GM23248 (cell line): ENCODE results near the gene ANAPC1. TPM values are rescaled to one million over a fixed set of nuclear protein-coding genes. Genes with fewer than 3 reads are reported as not detected.

ENCODE experiments used
- DNase-seq: peaks from one replicate; pipeline ENCODE4 v3.0.0-alpha.2; 2015
- H2AFZ ChIP-seq: fragments of 200-600 bp; sonication (generic); 2 replicates; pipeline ENCODE4 v1.6.1; 2016; ENCODE audit warnings: antibody characterized with exemption
- H3F3A ChIP-seq: fragments of 200-600 bp; sonication (generic); 2 replicates; pipeline ENCODE4 v1.6.1; 2016; ENCODE audit warnings: mild to moderate bottlenecking, antibody characterized with exemption, mixed run types; ENCODE audit not compliant: insufficient read depth
- H3K27ac ChIP-seq: fragments of 200-600 bp; sonication (generic); 2 replicates; pipeline ENCODE4 v1.5.1; 2016; ENCODE audit warnings: mild to moderate bottlenecking
- H3K27me3 ChIP-seq: fragments of 200-600 bp; sonication (generic); replicated peaks from 2 replicates; pipeline ENCODE4 v1.6.1; 2016; ENCODE audit warnings: mild to moderate bottlenecking; ENCODE audit not compliant: insufficient read depth
- H3K36me3 ChIP-seq: fragments of 200-600 bp; sonication (generic); 2 replicates; pipeline ENCODE4 v1.6.1; 2016; ENCODE audit warnings: low read depth, mild to moderate bottlenecking
- H3K4me1 ChIP-seq: fragments of 200-600 bp; sonication (generic); 2 replicates; pipeline ENCODE4 v1.6.1; 2016; ENCODE audit warnings: mild to moderate bottlenecking; ENCODE audit not compliant: insufficient read depth
- H3K4me2 ChIP-seq: fragments of 200-600 bp; sonication (generic); one replicate; pipeline ENCODE4 v1.6.1; 2016; ENCODE audit warnings: mild to moderate bottlenecking; ENCODE audit not compliant: unreplicated experiment
- H3K4me3 ChIP-seq: fragments of 200-600 bp; sonication (generic); 2 replicates; pipeline ENCODE4 v1.5.1; 2016; ENCODE audit warnings: mild to moderate bottlenecking
- H3K79me2 ChIP-seq: fragments of 200-600 bp; sonication (generic); 2 replicates; pipeline ENCODE4 v1.6.1; 2016; ENCODE audit warnings: mild to moderate bottlenecking; ENCODE audit not compliant: insufficient read depth
- H3K9ac ChIP-seq: fragments of 200-600 bp; sonication (generic); 2 replicates; pipeline ENCODE4 v1.6.1; 2016; ENCODE audit warnings: mild to moderate bottlenecking
- H3K9me2 ChIP-seq: fragments of 200-600 bp; sonication (generic); 2 replicates; pipeline ENCODE4 v1.6.1; 2016; ENCODE audit warnings: mixed run types, mild to moderate bottlenecking, moderate library complexity; ENCODE audit not compliant: insufficient read depth
- H3K9me3 ChIP-seq: fragments of 200-600 bp; sonication (generic); one replicate; pipeline ENCODE4 v1.6.1; 2017; ENCODE audit warnings: low read depth
- H4K20me1 ChIP-seq: fragments of 200-600 bp; sonication (generic); 2 replicates; pipeline ENCODE4 v1.6.0; 2016; ENCODE audit not compliant: insufficient read depth
- EZH2 ChIP-seq: fragments of 200-600 bp; sonication (generic); IDR thresholded peaks from 2 replicates; pipeline ENCODE4 v1.6.1; 2018; ENCODE audit warnings: antibody characterized with exemption, mild to moderate bottlenecking; ENCODE audit not compliant: insufficient read depth, poor library complexity, severe bottlenecking
- EZH2phosphoT487 ChIP-seq: fragments of 200-600 bp; sonication (generic); IDR thresholded peaks from 2 replicates; pipeline ENCODE4 v1.6.1; 2018; ENCODE audit warnings: antibody characterized with exemption, moderate library complexity, mild to moderate bottlenecking, low read depth; ENCODE audit not compliant: insufficient read depth
- WGBS, 2 experiments: methylation state at CpG; one replicate each; pipeline ENCODE4 v1.1.6; 2015 to 2017; ENCODE audit warnings: low lambda C conversion rate in 2 of 2, low coverage in 1 of 2; ENCODE audit errors: missing lambda C conversion rate in 2 of 2; 5-methylcytosine and 5-hydroxymethylcytosine counted together
- in situ Hi-C: fragments of 300-500 bp; cut with MboI; formaldehyde crosslinking; loops from 2 replicates; pipeline ENCODE4 v1.15.0; 2020
- polyA plus RNA-seq: library from polyadenylated mRNA; unstranded; fragments of >200 nt; fragmentation: Nextera tagmentation; extraction: Ambion mirVana; gene quantifications from 2 replicates; pipeline ENCODE4 v1.2.1, GENCODE V29; 2016
- total RNA-seq: library from RNA; depleted of rRNA; stranded (reverse); fragments of >200 nt; shearing (Covaris generic); gene quantifications from 2 replicates; pipeline ENCODE4 v1.2.3, GENCODE V29; 2014; rRNA removed

ANAPC1 gene, protein sequence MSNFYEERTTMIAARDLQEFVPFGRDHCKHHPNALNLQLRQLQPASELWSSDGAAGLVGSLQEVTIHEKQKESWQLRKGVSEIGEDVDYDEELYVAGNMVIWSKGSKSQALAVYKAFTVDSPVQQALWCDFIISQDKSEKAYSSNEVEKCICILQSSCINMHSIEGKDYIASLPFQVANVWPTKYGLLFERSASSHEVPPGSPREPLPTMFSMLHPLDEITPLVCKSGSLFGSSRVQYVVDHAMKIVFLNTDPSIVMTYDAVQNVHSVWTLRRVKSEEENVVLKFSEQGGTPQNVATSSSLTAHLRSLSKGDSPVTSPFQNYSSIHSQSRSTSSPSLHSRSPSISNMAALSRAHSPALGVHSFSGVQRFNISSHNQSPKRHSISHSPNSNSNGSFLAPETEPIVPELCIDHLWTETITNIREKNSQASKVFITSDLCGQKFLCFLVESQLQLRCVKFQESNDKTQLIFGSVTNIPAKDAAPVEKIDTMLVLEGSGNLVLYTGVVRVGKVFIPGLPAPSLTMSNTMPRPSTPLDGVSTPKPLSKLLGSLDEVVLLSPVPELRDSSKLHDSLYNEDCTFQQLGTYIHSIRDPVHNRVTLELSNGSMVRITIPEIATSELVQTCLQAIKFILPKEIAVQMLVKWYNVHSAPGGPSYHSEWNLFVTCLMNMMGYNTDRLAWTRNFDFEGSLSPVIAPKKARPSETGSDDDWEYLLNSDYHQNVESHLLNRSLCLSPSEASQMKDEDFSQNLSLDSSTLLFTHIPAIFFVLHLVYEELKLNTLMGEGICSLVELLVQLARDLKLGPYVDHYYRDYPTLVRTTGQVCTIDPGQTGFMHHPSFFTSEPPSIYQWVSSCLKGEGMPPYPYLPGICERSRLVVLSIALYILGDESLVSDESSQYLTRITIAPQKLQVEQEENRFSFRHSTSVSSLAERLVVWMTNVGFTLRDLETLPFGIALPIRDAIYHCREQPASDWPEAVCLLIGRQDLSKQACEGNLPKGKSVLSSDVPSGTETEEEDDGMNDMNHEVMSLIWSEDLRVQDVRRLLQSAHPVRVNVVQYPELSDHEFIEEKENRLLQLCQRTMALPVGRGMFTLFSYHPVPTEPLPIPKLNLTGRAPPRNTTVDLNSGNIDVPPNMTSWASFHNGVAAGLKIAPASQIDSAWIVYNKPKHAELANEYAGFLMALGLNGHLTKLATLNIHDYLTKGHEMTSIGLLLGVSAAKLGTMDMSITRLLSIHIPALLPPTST (N-terminal part only)
- total RNA-seq = 26.5 and 35.7 TPM in 2 replicates
- 11.3 and 13.5 TPM in 2 replicates for polyA plus RNA-seq

- H3F3A ChIP-seq = no peaks in the 10 kb centered on the region
- H4K20me1 ChIP-seq = no peaks in the 10 kb centered on the region
- 0 to 2% methylated on average over 55 to 72 of the region's 73 CpGs for WGBS, 2 experiments
- 0 out of 2 replicates have a peak, but pooled peaks cover 7% of the 10 kb centered on the region for H3K4me1 ChIP-seq
- H3K27me3 ChIP-seq = no peaks in the 10 kb centered on the region
- in situ Hi-C loops = loop anchor here (25.0 kb wide), 1 partner anchor 553 kb away; the partner anchor contains the start of gene RGPD8
- peak within 1 kb of the TSS; percentile 100 for H2AFZ ChIP-seq
- H3K9me2 ChIP-seq = no peaks in the 10 kb centered on the region
- no peaks in the 10 kb centered on the region for H3K36me3 ChIP-seq
- peaks cover 22% of the 10 kb centered on the region for H3K79me2 ChIP-seq
- peak within 1 kb of the TSS; percentile 97 for H3K4me3 ChIP-seq
- H3K9me3 ChIP-seq = no peaks in the 10 kb centered on the region
- peak within 1 kb of the TSS; percentile 90 for H3K4me2 ChIP-seq
- TF ChIP-seq EZH2 (no peak), EZH2phosphoT487 (no peak)
- peak within 1 kb of the TSS; percentile 90 for H3K9ac ChIP-seq
- peak within 1 kb of the TSS; percentile 49 for H3K27ac ChIP-seq
- peak; percentile 97 for DNase-seq
Observed at GRCh38 chr2:111883661-111884591, at the start of gene ANAPC1. ANAPC1 (minus strand) TSS chr2:111884193; CDS start chr2:111880825, 3,368 bp downstream.

DNA sequence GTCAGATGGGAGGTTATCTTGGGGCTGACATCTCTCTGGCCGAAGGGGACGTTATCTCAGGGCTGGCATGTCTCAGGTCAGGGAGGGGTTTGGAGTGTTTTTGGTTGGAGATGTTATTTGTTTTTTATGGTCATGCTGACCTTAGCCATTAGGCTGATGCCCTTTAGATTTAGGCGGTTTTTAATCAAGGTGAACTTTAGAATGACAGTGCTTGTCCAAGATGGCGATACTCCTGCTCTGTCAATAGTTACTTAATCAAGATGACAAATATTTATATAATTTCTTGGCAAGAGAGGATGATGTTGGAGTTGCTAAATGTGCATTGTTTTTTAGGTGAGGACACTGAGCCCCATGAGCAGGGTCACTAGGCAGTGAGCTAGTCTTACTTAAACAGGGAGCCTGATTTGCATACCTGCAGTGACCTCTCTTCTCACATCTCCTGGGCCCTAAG, 48.9 kb upstream of the ANAPC1 start:
- H3K4me2 ChIP-seq = no peak overlapping the region
- TF ChIP-seq EZH2phosphoT487 (no peak), EZH2 (no peak)
- H3K4me1 ChIP-seq = peaks cover 6% of the 10 kb centered on the region; the same call in 1 of the 2 replicates
- H3K4me3 ChIP-seq = no peak overlapping the region
- in situ Hi-C loops = no loop called here
- H3K27ac ChIP-seq = no peak overlapping the region
- H4K20me1 ChIP-seq = no peaks in the 10 kb centered on the region
- H3K9ac ChIP-seq = no peak overlapping the region
- H3K79me2 ChIP-seq = no peaks in the 10 kb centered on the region
- H2AFZ ChIP-seq = no peak overlapping the region
- 76 to 90% methylated on average over 4 of the region's 4 CpGs for WGBS, 2 experiments
- peaks cover 14% of the 10 kb centered on the region for H3K27me3 ChIP-seq
- no peaks in the 10 kb centered on the region for H3K9me2 ChIP-seq
- DNase-seq = no peak
- H3K9me3 ChIP-seq = no peaks in the 10 kb centered on the region
- no peaks in the 10 kb centered on the region for H3K36me3 ChIP-seq
- no peaks in the 10 kb centered on the region for H3F3A ChIP-seq

DNA sequence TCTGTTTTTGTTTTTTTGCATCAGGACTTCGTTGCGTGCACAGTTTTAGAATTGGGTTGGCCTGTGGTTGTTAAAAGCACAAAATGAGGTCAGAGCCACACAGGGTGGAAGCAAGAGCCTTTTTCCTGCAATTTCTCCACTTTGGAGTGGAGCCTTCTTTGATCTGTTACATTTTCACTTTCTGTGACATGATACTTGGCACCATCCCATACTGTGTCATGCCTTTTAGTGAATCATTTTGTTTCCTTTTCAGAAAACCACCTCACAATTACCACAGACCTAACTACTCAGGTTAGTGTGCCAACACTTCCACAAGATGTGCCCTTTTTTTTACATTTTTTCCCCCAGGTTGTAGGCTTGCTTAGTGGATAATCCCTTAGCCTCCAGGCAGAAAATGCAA, 46.9 kb upstream of the ANAPC1 start:
- WGBS, 2 experiments = 4 to 10% methylated on average over 2 of the region's 2 CpGs
- H3K4me1 ChIP-seq = peaks cover 6% of the 10 kb centered on the region; the same call in 1 of the 2 replicates
- no peaks in the 10 kb centered on the region for H4K20me1 ChIP-seq
- no peak overlapping the region for H3K9ac ChIP-seq
- H2AFZ ChIP-seq = no peak overlapping the region
- peak; percentile 80 for DNase-seq
- H3K4me3 ChIP-seq = no peak overlapping the region
- H3K36me3 ChIP-seq = no peaks in the 10 kb centered on the region
- H3K4me2 ChIP-seq = no peak overlapping the region
- no peaks in the 10 kb centered on the region for H3K9me3 ChIP-seq
- in situ Hi-C loops = no loop called here
- no peaks in the 10 kb centered on the region for H3K79me2 ChIP-seq
- H3K27ac ChIP-seq = no peak overlapping the region
- H3F3A ChIP-seq = no peaks in the 10 kb centered on the region
- TF ChIP-seq EZH2phosphoT487 = no peak
- TF ChIP-seq EZH2 = no peak
- H3K9me2 ChIP-seq = no peaks in the 10 kb centered on the region
- H3K27me3 ChIP-seq = peaks cover 14% of the 10 kb centered on the region
